ENCODE data around the gene RELN.

Gene RELN

GRCh38 chr7:103660455-103661371, 328.7 kb downstream of the RELN start:
- FAIRE-seq (no peak), DNase-seq (ENCODE audit: insufficient read length, low spot score) (no peak)
- TF ChIP-seq POLR2AphosphoS5 (IDR thresholded peaks at IDR 0.05; ENCODE audit: low read depth, low read length) (no peak), POLR2A (IDR thresholded peaks at IDR 0.05; ENCODE audit: low read depth, low read length) (no peak), PAX5 (IDR thresholded peaks at IDR 0.05; ENCODE audit: insufficient read depth, low read length, severe bottlenecking) (no peak), POU2F2 (IDR thresholded peaks at IDR 0.05; ENCODE audit: low read depth, low read length) (no peak), TAF1 (IDR thresholded peaks at IDR 0.05; ENCODE audit: low read depth, low read length) (no peak), SPI1 (IDR thresholded peaks at IDR 0.05; ENCODE audit: low read depth, low read length) (no peak)

GRCh38 chr7:103658055-103659005, 331.1 kb downstream of the RELN start:
- FAIRE-seq: no peak
- TF ChIP-seq SPI1 (IDR thresholded peaks at IDR 0.05; ENCODE audit: low read depth, low read length): no peak
- no peak for TF ChIP-seq TAF1 (IDR thresholded peaks at IDR 0.05; ENCODE audit: low read depth, low read length)
- no peak for TF ChIP-seq PAX5 (IDR thresholded peaks at IDR 0.05; ENCODE audit: insufficient read depth, low read length, severe bottlenecking)
- TF ChIP-seq POU2F2 (IDR thresholded peaks at IDR 0.05; ENCODE audit: low read depth, low read length): no peak
- TF ChIP-seq POLR2A (IDR thresholded peaks at IDR 0.05; ENCODE audit: low read depth, low read length): no peak
- no peak for TF ChIP-seq POLR2AphosphoS5 (IDR thresholded peaks at IDR 0.05; ENCODE audit: low read depth, low read length)
- DNase-seq (ENCODE audit: insufficient read length, low spot score): no peak

GRCh38 chr7:103657474-103657894, 332.0 kb downstream of the RELN start:
- no peak for FAIRE-seq
- TF ChIP-seq POLR2AphosphoS5 (IDR thresholded peaks at IDR 0.05; ENCODE audit: low read depth, low read length) (no peak), POU2F2 (IDR thresholded peaks at IDR 0.05; ENCODE audit: low read depth, low read length) (no peak), PAX5 (IDR thresholded peaks at IDR 0.05; ENCODE audit: insufficient read depth, low read length, severe bottlenecking) (no peak), TAF1 (IDR thresholded peaks at IDR 0.05; ENCODE audit: low read depth, low read length) (no peak), SPI1 (IDR thresholded peaks at IDR 0.05; ENCODE audit: low read depth, low read length) (no peak), POLR2A (IDR thresholded peaks at IDR 0.05; ENCODE audit: low read depth, low read length) (no peak)

GRCh38 chr7:103656221-103656620, 333.2 kb downstream of the RELN start:
- no peak for DNase-seq (ENCODE audit: insufficient read length, low spot score)
- TF ChIP-seq POLR2AphosphoS5 (IDR thresholded peaks at IDR 0.05; ENCODE audit: low read depth, low read length) (no peak), POU2F2 (IDR thresholded peaks at IDR 0.05; ENCODE audit: low read depth, low read length) (no peak), TAF1 (IDR thresholded peaks at IDR 0.05; ENCODE audit: low read depth, low read length) (no peak), POLR2A (IDR thresholded peaks at IDR 0.05; ENCODE audit: low read depth, low read length) (no peak), SPI1 (IDR thresholded peaks at IDR 0.05; ENCODE audit: low read depth, low read length) (no peak), PAX5 (IDR thresholded peaks at IDR 0.05; ENCODE audit: insufficient read depth, low read length, severe bottlenecking) (no peak)
- FAIRE-seq: no peak

More at GRCh38 chr7:103657474-103657894, 332.0 kb downstream of the RELN start:
- DNase-seq (ENCODE audit: insufficient read length, low spot score): no peak

- DNase-seq (ENCODE audit: insufficient read length, low spot score): no peak
- no peak for FAIRE-seq
These were observed 337.7 kb downstream of the RELN start for GRCh38 chr7:103651593-103652377.

DNA sequence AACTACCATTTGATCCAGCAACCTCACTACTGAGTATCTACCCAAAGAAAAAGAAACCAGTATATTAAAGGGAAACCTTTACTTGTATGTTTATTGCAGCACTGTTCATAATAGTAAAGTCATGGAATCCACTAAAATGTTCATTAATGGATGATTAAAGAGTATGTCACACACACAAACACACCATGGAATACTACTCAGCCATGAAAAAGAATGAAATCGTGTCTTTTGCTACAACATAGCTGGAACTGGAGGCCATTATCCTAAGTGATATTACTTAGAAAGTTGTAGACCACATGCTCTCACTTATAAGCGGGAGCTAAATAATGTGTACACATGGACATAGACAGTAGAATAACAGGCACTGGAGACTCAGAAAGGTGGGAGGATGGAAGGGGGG, 340.4 kb downstream of the RELN start:
- no peak for DNase-seq (ENCODE audit: insufficient read length, low spot score)

More at GRCh38 chr7:103651593-103652377, 337.7 kb downstream of the RELN start:
- TF ChIP-seq POLR2AphosphoS5 (IDR thresholded peaks at IDR 0.05; ENCODE audit: low read depth, low read length) (no peak), TAF1 (IDR thresholded peaks at IDR 0.05; ENCODE audit: low read depth, low read length) (no peak), PAX5 (IDR thresholded peaks at IDR 0.05; ENCODE audit: insufficient read depth, low read length, severe bottlenecking) (no peak), SPI1 (IDR thresholded peaks at IDR 0.05; ENCODE audit: low read depth, low read length) (no peak), POLR2A (IDR thresholded peaks at IDR 0.05; ENCODE audit: low read depth, low read length) (no peak), POU2F2 (IDR thresholded peaks at IDR 0.05; ENCODE audit: low read depth, low read length) (no peak)

GRCh38 chr7:103648135-103648534, 341.3 kb downstream of the RELN start:
- DNase-seq (ENCODE audit: insufficient read length, low spot score) (no peak), FAIRE-seq (no peak)
- TF ChIP-seq SPI1 (IDR thresholded peaks at IDR 0.05; ENCODE audit: low read depth, low read length) (no peak), POLR2AphosphoS5 (IDR thresholded peaks at IDR 0.05; ENCODE audit: low read depth, low read length) (no peak), PAX5 (IDR thresholded peaks at IDR 0.05; ENCODE audit: insufficient read depth, low read length, severe bottlenecking) (no peak), TAF1 (IDR thresholded peaks at IDR 0.05; ENCODE audit: low read depth, low read length) (no peak), POU2F2 (IDR thresholded peaks at IDR 0.05; ENCODE audit: low read depth, low read length) (no peak)

More for the DNA sequence above, 340.4 kb downstream of the RELN start:
- no peak for FAIRE-seq
- TF ChIP-seq POU2F2 (IDR thresholded peaks at IDR 0.05; ENCODE audit: low read depth, low read length) (no peak), SPI1 (IDR thresholded peaks at IDR 0.05; ENCODE audit: low read depth, low read length) (no peak), POLR2A (IDR thresholded peaks at IDR 0.05; ENCODE audit: low read depth, low read length) (no peak), TAF1 (IDR thresholded peaks at IDR 0.05; ENCODE audit: low read depth, low read length) (no peak), POLR2AphosphoS5 (IDR thresholded peaks at IDR 0.05; ENCODE audit: low read depth, low read length) (no peak), PAX5 (IDR thresholded peaks at IDR 0.05; ENCODE audit: insufficient read depth, low read length, severe bottlenecking) (no peak)

DNA sequence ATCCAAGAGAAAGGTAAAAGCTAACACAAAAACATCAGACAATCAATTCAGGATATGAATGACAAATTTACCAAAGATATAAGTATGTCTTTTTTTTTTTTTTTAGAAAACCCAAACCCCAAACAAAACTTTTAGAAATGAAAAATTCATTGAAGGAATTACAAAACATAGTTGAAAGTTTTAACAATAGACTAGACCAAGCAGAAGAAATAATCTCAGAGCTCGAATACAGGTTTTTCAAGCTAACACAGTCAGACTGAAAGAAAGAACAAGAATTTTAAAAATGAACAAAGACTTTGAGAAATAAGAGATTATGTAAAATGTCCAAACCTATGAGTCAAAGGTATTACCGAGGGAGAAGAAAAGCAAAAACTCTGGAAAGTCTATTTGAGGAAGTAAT, 345.1 kb downstream of the RELN start:
- DNase-seq (ENCODE audit: insufficient read length, low spot score): no peak
- TF ChIP-seq PAX5 (IDR thresholded peaks at IDR 0.05; ENCODE audit: insufficient read depth, low read length, severe bottlenecking) (no peak), TAF1 (IDR thresholded peaks at IDR 0.05; ENCODE audit: low read depth, low read length) (no peak), POLR2AphosphoS5 (IDR thresholded peaks at IDR 0.05; ENCODE audit: low read depth, low read length) (no peak), POU2F2 (IDR thresholded peaks at IDR 0.05; ENCODE audit: low read depth, low read length) (no peak), SPI1 (IDR thresholded peaks at IDR 0.05; ENCODE audit: low read depth, low read length) (no peak), POLR2A (IDR thresholded peaks at IDR 0.05; ENCODE audit: low read depth, low read length) (no peak)
- no peak for FAIRE-seq
